ENCODE results near the gene CEP290. TPM values are rescaled to one million over a fixed set of nuclear protein-coding genes. Genes with fewer than 3 reads are reported as not detected.

Gene CEP290
- total and polyA plus RNA-seq, 2 of the 13 experiments (the other 11 are each of a cell fraction or from before 2014, with no cell fraction given): 2.4 to 10.8 TPM

- Histone ChIP-seq H3K4me2 (ENCODE audit: low read depth, low read length) (no peak overlapping the region), H3K9ac (ENCODE audit: insufficient read depth, low read depth, low read length) (no peak overlapping the region), H3K4me1 (ENCODE audit: insufficient read depth, low read length) (peaks cover 34% of the 10 kb centered on the region), H3K36me3 (replicated peaks in 1 of 2; ENCODE audit: control insufficient read depth in 1 of 2, insufficient read depth in 2 of 2, low read length in 2 of 2) (no peaks in the 10 kb centered on the region), H3K27ac (ENCODE audit: extremely low read length, insufficient read depth, low read length) (no peak overlapping the region), H3K79me2 (ENCODE audit: insufficient read depth, low read length) (peaks cover 13% of the 10 kb centered on the region), H3K9me3 (ENCODE audit: low read length) (no peaks in the 10 kb centered on the region), H2AFZ (ENCODE audit: low read length) (no peak overlapping the region), H3K4me3 (replicated peaks in 1 of 3; ENCODE audit: insufficient read depth in 1 of 3, low read depth in 2 of 3, low read length in 3 of 3) (no peak overlapping the region), H4K20me1 (ENCODE audit: insufficient read depth, low read length) (no peaks in the 10 kb centered on the region), H3K27me3 (ENCODE audit: control insufficient read depth in 1 of 2, insufficient read depth in 2 of 2, low read length in 2 of 2) (no peaks in the 10 kb centered on the region; a peak in 1 of 5 replicates)
- intact Hi-C loops (cut with micrococcal nuclease; ENCODE audit: unreplicated experiment) (loop anchor here (5.0 to 10.0 kb wide), 5 partner anchors 33 to 871 kb away; a partner anchor contains a TSS), in situ Hi-C loops (cut with HindIII; ENCODE audit: extremely low pct_ligation_motif_present, low pct_unique_long_range_greater_than_20kb) (loop anchor here (25.0 kb wide), 1 partner anchor 843 kb away; no protein-coding TSS in a partner anchor)
- FAIRE-seq (no peak), ATAC-seq (no peak), DNase-seq (ENCODE audit: low spot score) (no peak)
- ChIA-PET POLR2A (no interaction called here), CTCF (ENCODE audit: low intra/inter-chr PET ratio, low total read pairs) (no interaction called here)
- no TSS peak for BruUV-seq (replicated peaks)
- WGBS (ENCODE audit: low lambda C conversion rate): 98% methylated on average over 5 of the region's 5 CpGs
- TF ChIP-seq KDM2A (CRISPR knock-in tag; IDR thresholded peaks at IDR 0.05; ENCODE audit: borderline replicate concordance, low read depth): no peak
- TF ChIP-seq RAD21 (CRISPR knock-in tag; IDR thresholded peaks at IDR 0.05): no peak
- TF ChIP-seq SMC3 (IDR thresholded peaks at IDR 0.05; ENCODE audit: low read length): no peak
- TF ChIP-seq ZNF382 (CRISPR knock-in tag; IDR thresholded peaks at IDR 0.05; ENCODE audit: borderline replicate concordance): no peak
- TF ChIP-seq ZNF609 (CRISPR knock-in tag; IDR thresholded peaks at IDR 0.05; ENCODE audit: borderline replicate concordance): no peak
- no peak for TF ChIP-seq ZNF670 (CRISPR knock-in tag; IDR thresholded peaks at IDR 0.05; ENCODE audit: borderline replicate concordance)
- TF ChIP-seq FOSL2 (CRISPR knock-in tag; IDR thresholded peaks at IDR 0.05): no peak
- TF ChIP-seq ARID5B (CRISPR knock-in tag; IDR thresholded peaks at IDR 0.05): no peak
- TF ChIP-seq ZNF614 (CRISPR knock-in tag; IDR thresholded peaks at IDR 0.05; ENCODE audit: borderline replicate concordance): no peak
- TF ChIP-seq SNAI1 (CRISPR knock-in tag; IDR thresholded peaks at IDR 0.05; ENCODE audit: borderline replicate concordance): no peak
- no peak for TF ChIP-seq NFE2L1 (CRISPR knock-in tag; IDR thresholded peaks at IDR 0.05; ENCODE audit: borderline replicate concordance)
- TF ChIP-seq, protein P1, sequence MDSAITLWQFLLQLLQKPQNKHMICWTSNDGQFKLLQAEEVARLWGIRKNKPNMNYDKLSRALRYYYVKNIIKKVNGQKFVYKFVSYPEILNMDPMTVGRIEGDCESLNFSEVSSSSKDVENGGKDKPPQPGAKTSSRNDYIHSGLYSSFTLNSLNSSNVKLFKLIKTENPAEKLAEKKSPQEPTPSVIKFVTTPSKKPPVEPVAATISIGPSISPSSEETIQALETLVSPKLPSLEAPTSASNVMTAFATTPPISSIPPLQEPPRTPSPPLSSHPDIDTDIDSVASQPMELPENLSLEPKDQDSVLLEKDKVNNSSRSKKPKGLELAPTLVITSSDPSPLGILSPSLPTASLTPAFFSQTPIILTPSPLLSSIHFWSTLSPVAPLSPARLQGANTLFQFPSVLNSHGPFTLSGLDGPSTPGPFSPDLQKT (CRISPR knock-in tag; IDR thresholded peaks at IDR 0.05; ENCODE audit: borderline replicate concordance): no peak
- no peak for TF ChIP-seq ZSCAN25 (CRISPR knock-in tag; IDR thresholded peaks at IDR 0.05)
These were observed 2.1 kb upstream of the CEP290 start for GRCh38 chr12:88144037-88144436.
